ENCODE data around the gene TPH2. TPM values are rescaled to one million over a fixed set of nuclear protein-coding genes. Genes with fewer than 3 reads are reported as not detected.

Gene TPH2
- polyA plus RNA-seq, 2 of the 4 experiments (the other 2 are of a cell fraction), result not detected

DNA sequence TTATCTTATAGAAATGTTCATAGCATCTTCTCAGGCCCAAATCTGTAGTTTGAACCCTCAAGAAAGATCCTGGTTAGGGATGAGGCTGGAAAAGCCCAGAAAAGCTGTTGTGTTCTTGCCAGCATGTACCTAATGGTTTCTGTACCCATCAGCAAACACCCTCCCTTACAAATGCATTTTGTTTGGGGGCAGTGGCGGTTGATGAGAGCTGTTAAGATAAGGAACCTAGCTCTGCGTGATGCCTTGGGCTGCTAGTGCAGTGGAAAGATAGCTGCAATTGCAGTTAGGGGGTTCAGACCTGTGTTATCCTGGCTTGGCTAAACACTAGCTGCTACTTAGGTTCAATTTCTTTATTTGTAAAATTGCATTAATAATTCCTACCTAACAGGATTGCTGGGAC is 3.6 kb downstream of the TPH2 start:
- Histone ChIP-seq H3K4me3 (no peak overlapping the region), H3K27ac (no peak overlapping the region), H3K9me3 (no peaks in the 10 kb centered on the region), H3K4me2 (no peak overlapping the region), H3K4me1 (0 out of 3 replicates have a peak, but pooled peaks cover 2% of the 10 kb centered on the region)
- DNase-seq (ENCODE audit: low read depth in 1 of 2, low spot score in 1 of 2) (no peak), ATAC-seq (no peak), FAIRE-seq (no peak)
- TF ChIP-seq CEBPB (IDR thresholded peaks at IDR 0.05) (no peak), POLR2AphosphoS2 (conservative IDR thresholded peaks at IDR 0.05; ENCODE audit: low read length) (no peak), GATA3 (IDR thresholded peaks at IDR 0.05; ENCODE audit: borderline replicate concordance) (no peak), EHMT2 (IDR thresholded peaks at IDR 0.05; ENCODE audit: low read depth) (no peak), ZSCAN20 (CRISPR knock-in tag; IDR thresholded peaks at IDR 0.05) (no peak), JUN (IDR thresholded peaks at IDR 0.05) (no peak), SREBF2 (IDR thresholded peaks at IDR 0.05) (no peak), NFE2L2 (conservative IDR thresholded peaks at IDR 0.05; ENCODE audit: low read length) (no peak), POLR2A (IDR thresholded peaks at IDR 0.05; ENCODE audit: low read length) (no peak), MAZ (IDR thresholded peaks at IDR 0.05; ENCODE audit: borderline replicate concordance, low read depth, low read length) (no peak), HOXA7 (CRISPR knock-in tag; IDR thresholded peaks at IDR 0.05) (no peak), FOXS1 (CRISPR knock-in tag; IDR thresholded peaks at IDR 0.05) (no peak), CHD4 (IDR thresholded peaks at IDR 0.05; ENCODE audit: borderline replicate concordance) (no peak), FOSB (CRISPR knock-in tag; IDR thresholded peaks at IDR 0.05) (no peak), HOXB13 (CRISPR knock-in tag; IDR thresholded peaks at IDR 0.05; ENCODE audit: low read depth) (no peak), SMC3 (IDR thresholded peaks at IDR 0.05) (no peak)
- TF ChIP-seq, protein P1, sequence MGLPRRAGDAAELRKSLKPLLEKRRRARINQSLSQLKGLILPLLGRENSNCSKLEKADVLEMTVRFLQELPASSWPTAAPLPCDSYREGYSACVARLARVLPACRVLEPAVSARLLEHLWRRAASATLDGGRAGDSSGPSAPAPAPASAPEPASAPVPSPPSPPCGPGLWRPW (IDR thresholded peaks at IDR 0.05), result no peak
- TF ChIP-seq, protein P2, sequence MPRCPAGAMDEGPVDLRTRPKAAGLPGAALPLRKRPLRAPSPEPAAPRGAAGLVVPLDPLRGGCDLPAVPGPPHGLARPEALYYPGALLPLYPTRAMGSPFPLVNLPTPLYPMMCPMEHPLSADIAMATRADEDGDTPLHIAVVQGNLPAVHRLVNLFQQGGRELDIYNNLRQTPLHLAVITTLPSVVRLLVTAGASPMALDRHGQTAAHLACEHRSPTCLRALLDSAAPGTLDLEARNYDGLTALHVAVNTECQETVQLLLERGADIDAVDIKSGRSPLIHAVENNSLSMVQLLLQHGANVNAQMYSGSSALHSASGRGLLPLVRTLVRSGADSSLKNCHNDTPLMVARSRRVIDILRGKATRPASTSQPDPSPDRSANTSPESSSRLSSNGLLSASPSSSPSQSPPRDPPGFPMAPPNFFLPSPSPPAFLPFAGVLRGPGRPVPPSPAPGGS (IDR thresholded peaks at IDR 0.05), result no peak
- TF ChIP-seq, protein P3, sequence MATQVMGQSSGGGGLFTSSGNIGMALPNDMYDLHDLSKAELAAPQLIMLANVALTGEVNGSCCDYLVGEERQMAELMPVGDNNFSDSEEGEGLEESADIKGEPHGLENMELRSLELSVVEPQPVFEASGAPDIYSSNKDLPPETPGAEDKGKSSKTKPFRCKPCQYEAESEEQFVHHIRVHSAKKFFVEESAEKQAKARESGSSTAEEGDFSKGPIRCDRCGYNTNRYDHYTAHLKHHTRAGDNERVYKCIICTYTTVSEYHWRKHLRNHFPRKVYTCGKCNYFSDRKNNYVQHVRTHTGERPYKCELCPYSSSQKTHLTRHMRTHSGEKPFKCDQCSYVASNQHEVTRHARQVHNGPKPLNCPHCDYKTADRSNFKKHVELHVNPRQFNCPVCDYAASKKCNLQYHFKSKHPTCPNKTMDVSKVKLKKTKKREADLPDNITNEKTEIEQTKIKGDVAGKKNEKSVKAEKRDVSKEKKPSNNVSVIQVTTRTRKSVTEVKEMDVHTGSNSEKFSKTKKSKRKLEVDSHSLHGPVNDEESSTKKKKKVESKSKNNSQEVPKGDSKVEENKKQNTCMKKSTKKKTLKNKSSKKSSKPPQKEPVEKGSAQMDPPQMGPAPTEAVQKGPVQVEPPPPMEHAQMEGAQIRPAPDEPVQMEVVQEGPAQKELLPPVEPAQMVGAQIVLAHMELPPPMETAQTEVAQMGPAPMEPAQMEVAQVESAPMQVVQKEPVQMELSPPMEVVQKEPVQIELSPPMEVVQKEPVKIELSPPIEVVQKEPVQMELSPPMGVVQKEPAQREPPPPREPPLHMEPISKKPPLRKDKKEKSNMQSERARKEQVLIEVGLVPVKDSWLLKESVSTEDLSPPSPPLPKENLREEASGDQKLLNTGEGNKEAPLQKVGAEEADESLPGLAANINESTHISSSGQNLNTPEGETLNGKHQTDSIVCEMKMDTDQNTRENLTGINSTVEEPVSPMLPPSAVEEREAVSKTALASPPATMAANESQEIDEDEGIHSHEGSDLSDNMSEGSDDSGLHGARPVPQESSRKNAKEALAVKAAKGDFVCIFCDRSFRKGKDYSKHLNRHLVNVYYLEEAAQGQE (IDR thresholded peaks at IDR 0.05), result no peak
- whole genome bisulfite sequencing (ENCODE audit: missing lambda C conversion rate), result 53% methylated on average over 2 of the region's 2 CpGs
- POLR2A ChIA-PET, result no interaction called here
- CTCF ChIA-PET, result no interaction called here

DNA sequence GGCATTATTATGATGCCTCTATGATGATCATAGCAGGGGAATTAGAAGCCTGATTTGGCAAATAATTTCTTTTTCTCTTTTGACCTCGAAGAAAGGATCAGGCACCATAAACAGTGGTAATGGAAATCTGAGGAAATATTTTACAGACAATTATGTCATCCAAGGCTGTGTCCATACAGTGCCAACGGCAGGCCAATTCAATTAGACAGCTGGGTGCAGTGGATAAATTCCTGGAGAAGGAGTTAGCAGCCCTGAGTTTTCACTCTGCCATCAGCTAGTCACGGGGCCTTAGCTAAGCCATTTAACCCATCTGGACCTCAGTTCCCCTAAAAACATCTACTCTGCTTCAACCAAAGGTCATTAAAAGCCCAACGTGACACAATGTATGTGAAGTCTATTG is 4.1 kb downstream of the TPH2 start:
- POLR2A ChIA-PET, result no interaction called here
- no peak overlapping the region for H3K27ac ChIP-seq
- H3K4me2 ChIP-seq, result no peak overlapping the region
- ATAC-seq (no peak), FAIRE-seq (no peak), DNase-seq (ENCODE audit: low read depth in 1 of 2, low spot score in 1 of 2) (no peak)
- CTCF ChIA-PET, result no interaction called here
- no peak overlapping the region for H3K4me3 ChIP-seq
- 6% methylated on average over 4 of the region's 4 CpGs for WGBS (ENCODE audit: missing lambda C conversion rate)
- H3K4me1 ChIP-seq, result 0 out of 3 replicates have a peak, but pooled peaks cover 2% of the 10 kb centered on the region
- no peaks in the 10 kb centered on the region for H3K9me3 ChIP-seq
- TF ChIP-seq NFE2L2 (conservative IDR thresholded peaks at IDR 0.05; ENCODE audit: low read length), result no peak
- TF ChIP-seq, protein P4, sequence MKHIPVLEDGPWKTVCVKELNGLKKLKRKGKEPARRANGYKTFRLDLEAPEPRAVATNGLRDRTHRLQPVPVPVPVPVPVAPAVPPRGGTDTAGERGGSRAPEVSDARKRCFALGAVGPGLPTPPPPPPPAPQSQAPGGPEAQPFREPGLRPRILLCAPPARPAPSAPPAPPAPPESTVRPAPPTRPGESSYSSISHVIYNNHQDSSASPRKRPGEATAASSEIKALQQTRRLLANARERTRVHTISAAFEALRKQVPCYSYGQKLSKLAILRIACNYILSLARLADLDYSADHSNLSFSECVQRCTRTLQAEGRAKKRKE (CRISPR knock-in tag; IDR thresholded peaks at IDR 0.05; ENCODE audit: low read depth), result no peak
- TF ChIP-seq RCOR1 (IDR thresholded peaks at IDR 0.05; ENCODE audit: low read depth, low read length), result no peak
- no peak for TF ChIP-seq HEYL (CRISPR knock-in tag; IDR thresholded peaks at IDR 0.05)
